GM21381 (cell line): Measurements from ENCODE around the gene LTB.
A peak's percentile ranks its signal among the peaks of the same experiment; 100 is the strongest.
"Not testable (repeated sequence)": the region's sequence is repeated elsewhere in the genome, so short reads cannot be mapped to it uniquely, and the experiment has no call there.

Experiments used
- ATAC-seq: cut with Tn5 transposase; IDR thresholded peaks from one replicate; pipeline ENCODE4 v1.9.1; 2021; ENCODE audit warnings: mild to moderate bottlenecking, moderate library complexity; ENCODE audit not compliant: unreplicated experiment

Gene LTB

DNA sequence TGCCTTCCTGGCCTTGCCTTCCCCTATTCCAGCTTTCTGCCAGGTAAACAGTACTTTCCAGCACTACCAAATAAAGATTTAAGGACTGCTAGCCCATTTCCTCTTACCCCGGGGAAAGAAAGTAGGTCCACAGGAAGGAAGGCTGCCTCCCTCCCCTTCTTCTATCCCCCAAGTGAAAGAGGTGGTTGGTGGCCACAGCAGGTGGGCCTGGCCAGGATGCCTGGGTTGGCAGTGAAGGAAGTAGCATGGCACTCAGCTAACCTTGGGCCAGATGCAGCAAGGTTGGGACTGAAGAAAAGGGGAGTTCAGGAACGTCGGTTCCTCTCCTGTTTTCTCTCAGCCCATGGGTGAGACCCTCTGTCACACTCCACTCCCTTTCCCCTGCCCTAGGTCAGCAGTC, 25.9 kb downstream of the LTB start:
- ATAC-seq = no peak

DNA sequence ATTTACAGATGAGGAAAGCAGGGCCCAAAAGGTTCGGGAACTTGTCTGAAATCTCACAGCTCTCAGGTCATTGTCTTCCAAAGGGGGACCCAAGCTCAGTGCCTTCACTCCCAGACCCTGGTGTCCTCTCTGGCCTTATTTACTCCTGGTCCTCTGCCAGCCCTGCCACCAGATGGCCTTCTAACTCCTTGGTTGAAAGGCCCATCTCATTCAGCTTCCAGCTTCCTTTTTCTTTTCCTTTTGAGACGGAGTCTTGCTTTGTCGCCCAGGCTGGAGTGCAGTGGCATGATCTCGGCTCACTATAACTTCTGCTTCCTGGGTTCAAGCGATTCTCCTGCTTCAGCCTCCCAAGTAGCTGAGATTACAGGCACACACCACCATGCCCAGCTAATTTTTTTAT, 30.9 kb downstream of the LTB start:
- ATAC-seq = not testable (repeated sequence)

DNA sequence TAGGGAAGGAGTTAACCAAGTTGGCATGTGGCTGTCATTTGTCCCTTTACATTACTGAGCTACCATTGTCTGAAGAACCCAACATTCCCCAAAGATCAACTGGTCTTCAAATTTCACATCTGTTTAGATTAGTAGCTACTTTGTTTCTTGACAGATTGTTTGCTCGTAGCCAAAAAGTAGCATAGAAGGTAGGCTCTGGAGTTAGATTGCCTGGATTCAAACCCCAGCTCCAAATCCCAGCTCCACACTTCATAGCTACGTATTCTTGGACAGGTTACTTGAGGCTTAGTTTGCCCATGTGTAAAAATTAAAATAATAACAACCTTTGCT, 33.7 kb downstream of the LTB start:
- ATAC-seq = no peak

DNA sequence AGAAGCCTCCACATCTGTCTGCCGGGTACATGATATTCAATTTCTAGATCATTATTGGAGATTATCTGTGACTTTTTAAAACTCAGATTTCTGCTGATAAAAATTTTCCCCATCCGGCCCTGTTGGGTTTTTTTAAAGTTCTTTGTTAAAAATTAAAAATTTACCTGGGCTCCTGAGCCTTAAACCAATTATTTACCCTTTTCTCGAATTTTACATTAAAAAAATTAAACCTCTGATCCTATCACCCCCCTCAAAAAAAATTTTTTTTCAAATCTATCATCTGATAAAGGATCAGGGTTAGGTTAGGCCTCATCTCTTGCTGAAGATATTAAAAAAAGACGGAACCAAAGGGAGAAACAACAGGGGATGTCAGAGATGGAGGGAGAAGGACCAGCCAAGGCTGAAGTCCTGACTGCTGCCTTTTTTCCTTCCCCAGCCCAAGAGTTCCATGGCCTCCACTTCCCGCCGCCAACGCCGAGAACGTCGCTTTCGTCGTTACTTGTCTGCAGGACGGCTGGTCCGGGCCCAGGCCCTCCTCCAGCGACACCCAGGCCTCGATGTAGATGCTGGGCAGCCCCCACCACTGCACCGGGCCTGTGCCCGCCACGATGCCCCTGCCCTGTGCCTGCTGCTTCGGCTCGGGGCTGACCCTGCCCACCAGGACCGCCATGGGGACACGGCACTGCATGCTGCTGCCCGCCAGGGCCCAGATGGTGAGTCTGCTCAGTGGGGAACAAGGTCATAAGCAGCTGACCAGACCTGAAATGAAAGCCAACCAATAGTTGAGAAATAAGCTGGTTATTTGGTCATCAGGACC, 34.3 kb downstream of the LTB start:
- ATAC-seq = no peak

DNA sequence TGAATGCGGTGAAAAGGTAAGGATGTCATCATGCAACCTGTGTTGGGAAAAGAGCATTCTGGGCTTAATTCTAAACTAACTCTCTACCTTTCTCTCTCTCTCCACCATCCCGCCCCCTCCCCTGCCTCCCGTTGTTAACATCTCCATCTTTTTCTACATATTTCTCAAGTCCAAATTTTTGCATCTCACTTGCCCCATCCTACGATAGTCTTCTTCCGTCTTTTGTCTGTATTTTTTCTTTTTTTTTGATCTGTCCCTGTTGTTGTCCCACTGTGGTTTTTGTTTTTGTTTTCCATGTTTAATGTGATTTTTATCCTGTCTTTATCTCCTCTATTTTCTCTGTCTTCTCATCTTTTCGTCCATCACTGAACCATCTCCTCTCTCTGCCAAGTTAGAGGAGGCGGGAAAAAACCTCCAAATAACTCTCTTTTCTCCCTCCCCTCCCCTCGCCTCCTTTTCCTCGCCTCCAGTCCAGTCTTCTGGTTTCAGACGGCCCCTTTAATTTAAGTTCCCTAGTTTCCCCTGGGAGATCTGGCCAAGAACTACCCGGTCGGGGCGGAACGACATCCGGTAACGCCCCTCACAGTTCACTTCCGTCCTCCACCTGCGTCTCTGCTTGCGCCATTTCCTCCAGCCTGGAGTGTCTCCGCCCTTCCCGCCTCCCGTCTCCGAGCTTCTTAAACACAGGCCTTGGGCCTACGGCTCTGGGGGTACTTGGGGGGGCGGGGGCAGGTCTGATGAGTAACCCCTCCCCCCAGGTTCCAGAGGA, 35.1 kb downstream of the LTB start, which contains the start of gene NFKBIL1:
Gene NFKBIL1 (plus strand): TSS at position 651 of the 769 bp plus-strand sequence. CDS start 87 bp downstream, at position 738.
- peak; percentile 67 for ATAC-seq

DNA sequence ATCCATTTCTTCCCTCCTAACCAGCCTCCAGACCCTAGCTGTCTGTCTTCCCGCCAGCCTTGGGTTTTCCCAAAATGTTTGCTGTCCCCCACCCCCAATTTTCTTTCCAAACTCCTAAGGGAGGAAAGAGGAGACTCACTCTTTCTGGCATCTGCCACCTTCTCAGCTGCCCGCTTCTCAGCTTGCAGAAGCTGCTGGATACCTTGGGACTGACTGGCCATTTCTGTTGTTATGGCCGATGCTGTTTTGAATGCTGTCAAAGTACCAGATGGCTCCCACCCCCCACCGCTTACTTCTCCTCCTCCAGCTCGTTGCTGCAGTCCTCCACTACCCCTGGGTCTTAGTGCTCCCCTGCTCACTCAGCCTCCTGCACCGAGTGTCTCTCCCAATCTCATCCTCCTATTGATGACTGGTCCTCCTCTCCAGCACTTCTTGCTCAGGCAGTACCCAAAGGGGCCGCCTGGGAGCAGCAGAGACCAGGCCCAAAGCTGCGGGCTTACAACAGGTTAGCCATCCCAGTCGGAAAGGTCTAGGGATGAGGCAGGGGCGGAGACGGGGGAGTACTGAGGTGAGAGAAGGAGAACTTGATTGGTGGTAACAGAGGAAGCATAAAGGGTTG, 35.8 kb downstream of the LTB start, which contains the start of gene ATP6V1G2:
Gene ATP6V1G2 (minus strand): TSS at position 270 of the 619 bp plus-strand sequence. CDS start 49 bp downstream, at position 221.
- ATAC-seq = peak; percentile 43

DNA sequence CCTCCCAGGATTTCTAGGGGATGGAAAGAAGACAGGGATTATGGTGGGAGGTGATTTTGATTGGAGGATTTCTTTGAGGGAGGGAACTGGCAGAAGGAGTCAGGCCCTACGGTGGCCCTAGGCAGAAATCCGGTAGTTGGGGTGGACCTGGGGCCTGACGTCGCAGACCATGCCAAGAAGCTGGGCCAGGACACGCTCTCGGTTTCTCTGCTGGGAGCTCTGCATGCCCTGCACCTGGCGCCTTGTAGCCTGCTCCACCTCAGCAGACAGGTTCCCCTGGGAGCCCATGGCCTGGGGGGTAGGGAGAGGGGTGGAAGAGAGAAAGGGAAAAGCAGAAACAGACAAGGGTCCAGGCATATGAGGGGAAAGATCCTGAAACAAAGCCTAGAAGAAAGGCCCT, 36.9 kb downstream of the LTB start:
- no peak for ATAC-seq

DNA sequence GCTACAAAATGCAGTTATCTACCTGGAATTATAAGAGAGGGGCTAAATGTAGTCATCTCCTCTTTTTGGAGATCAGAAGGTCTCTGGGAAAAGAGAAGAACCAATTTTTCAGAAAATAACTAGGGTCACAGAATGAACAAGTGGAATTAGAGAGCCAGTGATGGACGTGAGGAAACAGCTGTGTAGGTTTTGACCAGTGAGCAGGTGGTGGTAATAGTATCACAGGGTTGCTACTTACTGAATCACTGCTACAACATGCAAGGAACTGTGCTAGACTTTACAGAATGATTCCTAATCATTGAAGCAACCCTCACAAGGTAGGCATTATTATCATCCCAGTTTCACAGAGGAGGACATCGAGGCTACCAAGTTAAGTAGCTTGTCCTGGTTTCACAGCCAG, 37.5 kb downstream of the LTB start:
- no peak for ATAC-seq

DNA sequence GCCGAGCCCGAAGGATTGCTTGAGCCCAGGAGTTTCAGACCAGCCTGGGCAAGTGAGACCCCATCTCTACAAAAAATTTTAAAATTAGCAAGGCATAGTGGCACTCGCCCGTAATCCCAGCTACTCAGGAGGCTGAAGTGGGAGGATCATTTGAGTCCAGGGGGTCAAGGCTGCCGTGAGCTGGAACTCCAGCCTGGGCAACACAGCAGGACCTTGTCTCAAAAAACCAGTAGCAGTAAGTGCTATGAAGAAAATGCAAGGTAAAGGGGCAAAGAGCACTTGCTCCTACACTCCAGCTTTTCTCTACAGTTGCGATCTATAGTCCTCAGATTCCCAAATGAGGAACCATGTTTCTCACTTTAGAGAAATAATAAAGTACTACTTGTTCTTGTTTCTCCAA, 38.6 kb downstream of the LTB start:
- ATAC-seq = no peak

DNA sequence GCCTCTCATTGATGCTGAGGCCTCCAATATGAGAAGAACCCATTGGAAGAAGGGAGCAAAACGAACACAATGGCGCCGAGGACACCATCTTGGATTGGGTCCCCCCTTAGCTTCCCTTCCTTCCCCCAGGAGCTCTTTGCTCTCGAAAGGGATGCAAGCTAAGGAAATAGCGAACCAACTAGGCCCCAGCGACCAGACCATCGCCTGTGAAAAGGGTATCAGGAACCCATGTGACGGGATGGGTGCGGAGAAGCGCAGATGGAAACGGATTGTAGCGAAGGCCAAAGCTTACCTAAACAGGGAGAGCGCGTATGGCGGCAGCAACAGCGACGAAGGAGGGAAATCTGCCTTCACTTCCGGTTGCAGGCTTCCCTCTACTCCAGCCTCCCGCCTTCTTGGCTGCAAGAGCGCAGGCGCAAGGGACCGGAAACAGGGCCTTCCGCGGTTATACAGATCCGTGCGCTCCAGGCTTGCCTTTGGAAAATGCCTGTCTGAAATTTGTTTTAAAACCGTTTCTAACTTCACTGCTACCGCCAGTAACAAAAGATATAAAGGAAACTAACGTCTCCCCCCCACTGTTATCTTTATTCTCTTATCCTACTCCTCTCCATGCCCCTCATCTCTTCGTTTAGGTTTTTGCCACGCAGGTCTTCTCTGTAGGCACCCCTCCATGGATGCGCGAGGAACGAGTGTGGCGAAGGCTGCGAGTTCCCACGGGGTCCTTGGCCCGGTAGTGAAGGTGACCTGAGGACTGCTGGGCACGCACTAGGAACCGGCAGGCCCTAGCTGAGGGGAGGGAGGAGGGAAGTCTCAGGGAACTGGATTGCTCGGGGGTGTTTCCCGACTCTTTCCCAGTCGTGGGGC, 40.3 kb downstream of the LTB start, which contains the start of gene DDX39B:
Gene DDX39B (minus strand): TSS at position 346 of the 864 bp plus-strand sequence. CDS start 1,471 bp downstream, outside the sequence.
- ATAC-seq = peak; percentile 56

DNA sequence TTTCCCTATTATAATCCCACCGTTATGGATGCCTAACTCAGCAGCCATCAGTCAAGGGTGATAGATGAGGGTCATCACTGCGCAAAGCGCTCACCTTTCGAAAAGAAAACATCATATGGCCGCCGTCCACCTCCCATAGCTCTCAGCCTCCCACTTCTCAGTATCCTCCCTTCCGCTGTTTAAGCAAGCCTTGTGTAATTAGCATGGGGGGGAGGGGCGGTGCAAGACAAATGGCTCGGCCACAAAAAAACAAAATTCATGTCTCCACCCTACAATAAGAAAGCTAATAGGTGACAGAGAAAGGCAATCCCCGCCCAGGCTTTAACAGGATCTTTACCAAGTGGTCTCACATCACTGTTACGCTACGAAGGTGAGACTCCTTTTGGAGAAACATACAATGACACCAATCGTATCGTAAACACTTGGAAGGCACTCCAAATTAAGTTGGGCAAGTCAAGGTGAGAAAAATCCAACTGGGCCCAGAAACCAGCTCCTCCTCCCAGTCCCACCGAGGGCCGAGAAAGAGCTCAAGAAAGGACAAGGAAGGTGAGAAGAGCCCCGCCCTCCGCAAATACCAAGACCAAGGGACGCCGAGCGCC, 41.1 kb downstream of the LTB start:
- peak; percentile 12 for ATAC-seq

DNA sequence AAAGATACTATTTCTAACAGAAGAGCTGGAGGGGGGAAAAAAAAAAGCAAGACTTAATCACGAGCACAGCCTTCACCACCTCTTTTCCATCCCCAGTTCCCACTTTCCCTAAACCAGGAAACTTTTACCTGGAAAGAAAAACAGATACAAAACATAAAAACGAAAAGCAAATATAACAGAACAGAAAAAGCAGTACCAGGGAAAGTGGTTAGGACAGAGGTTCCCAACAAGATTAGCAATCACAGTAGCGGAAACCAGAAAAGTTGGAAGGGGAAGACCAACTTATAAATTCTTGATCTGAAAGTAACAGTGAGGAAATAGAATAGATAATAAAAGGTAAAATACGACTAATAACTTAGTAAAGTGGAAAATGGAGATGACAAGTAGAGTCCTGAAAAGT, 41.6 kb downstream of the LTB start:
- no peak for ATAC-seq

DNA sequence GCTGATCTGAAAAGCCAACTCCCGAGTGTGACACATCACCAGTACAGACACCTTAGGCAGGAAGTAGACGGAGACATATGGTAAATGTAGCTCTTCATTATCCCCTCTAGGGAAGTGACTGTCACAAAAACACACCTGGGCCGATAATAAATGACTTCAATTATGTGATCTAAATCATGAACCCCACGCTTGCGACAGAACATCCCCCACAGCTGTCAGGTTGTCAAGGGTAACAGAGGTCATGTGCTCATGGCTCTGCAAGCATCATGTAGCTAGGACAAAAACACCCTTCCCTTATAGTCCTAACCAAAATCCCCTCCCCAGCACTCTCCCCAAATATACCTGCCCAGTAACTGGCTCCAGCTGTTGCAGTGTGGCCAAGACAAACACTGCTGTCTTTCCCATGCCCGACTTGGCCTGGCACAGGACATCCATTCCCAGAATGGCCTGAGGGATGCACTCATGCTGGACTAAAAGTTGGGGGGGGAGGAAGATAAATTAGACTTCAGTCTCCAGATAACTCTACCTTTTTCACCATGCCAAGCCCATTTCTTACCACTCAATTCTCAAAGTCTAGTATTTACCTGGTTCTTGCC, 43.3 kb downstream of the LTB start:
- no peak for ATAC-seq

DNA sequence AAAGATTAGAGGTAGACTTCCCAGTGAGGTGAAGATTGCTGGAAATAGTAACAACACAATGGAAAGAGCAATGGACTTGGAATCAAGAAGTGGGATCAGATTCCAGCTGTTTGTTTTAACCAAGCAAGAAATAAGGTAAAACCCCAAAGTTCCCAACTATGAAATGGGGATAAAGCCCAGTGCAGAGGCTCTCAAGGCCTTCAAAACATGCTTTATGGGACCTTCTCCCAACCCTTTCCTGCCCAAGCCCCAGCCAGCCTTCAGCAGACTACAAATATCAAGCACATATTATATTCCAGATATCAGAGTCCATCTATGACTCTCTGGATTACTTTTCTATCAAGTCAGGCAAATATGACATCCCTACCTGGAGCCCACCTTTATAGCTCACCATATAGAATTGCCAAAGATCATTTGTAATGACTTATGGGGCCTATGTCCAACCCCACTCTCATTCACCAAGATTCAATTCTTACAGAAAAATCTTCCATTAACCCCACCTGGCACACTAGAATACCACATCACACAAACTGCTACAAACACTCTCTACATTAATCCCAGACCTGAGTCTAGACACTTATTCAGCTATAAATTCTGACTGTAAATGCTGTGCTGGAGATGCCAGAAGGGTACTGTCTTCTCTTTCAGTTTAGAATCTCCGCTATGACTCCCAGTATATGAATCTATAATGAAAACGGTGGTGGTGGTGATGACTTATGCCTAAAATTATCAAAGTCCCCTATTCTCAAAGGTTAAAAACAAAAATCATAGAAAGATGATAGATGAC, 46.5 kb downstream of the LTB start:
- ATAC-seq = no peak

DNA sequence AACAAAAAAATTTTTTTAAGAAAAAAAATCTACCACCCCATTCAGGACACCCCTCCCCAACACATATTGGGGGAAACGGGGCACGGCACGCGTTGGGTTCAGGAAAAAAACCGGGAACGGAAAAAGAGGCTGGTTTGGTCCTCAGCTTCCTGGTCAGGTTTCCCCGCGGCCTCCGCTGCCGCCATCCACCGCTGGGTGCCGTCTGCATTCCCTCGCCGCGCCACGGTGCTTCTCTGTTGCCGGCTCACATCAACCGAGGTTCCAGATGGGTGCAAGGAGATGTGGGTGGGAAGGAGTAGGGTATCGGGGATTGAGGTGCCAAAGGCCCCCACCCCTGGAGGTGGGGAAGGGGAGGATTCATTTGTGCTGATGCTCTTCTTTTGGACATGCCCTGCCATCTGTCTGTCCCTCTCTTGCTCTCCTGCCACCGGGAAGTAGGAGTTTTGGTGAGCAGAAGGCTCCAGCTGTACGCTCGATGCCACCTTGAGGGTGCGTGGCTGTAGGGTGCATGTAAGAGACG, 47.6 kb downstream of the LTB start:
- no peak for ATAC-seq

DNA sequence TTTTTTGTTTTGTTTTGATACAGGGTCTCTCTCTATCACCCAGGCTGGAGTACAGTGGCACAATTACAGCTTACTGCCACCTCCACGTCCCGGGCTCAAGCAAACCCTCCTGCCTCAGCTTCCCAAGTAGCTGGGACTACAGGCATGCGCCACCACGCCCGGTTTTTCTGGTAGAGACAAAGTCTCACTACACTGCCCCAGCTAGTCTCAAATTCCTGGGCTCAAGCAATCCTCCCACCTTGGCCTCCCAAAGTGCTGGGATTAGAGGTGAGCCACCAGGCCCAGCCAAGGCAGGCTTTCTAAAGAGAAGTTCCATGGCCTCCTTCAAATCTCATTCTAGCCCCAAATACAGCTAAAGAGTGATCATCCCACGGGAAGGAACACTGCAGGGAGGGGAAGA, 48.2 kb downstream of the LTB start:
- ATAC-seq = no peak

DNA sequence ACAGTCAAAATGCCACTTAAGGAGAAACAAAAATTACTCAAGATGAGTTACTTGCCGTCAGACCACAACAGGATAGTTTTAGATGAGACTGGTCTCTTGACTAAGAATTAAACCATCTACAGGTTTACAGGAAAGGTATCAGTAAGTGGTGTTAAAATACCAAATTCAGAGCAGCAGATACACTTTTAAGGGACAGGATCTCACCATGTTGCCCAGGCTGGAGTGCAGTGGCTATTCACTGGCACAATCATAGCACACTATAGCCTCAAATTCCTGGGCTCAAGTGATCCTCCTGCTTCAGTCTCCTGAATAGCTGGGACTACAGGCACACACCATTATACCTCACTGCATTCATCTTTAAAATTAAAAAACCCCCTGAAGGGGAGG, 48.8 kb downstream of the LTB start:
- no peak for ATAC-seq

DNA sequence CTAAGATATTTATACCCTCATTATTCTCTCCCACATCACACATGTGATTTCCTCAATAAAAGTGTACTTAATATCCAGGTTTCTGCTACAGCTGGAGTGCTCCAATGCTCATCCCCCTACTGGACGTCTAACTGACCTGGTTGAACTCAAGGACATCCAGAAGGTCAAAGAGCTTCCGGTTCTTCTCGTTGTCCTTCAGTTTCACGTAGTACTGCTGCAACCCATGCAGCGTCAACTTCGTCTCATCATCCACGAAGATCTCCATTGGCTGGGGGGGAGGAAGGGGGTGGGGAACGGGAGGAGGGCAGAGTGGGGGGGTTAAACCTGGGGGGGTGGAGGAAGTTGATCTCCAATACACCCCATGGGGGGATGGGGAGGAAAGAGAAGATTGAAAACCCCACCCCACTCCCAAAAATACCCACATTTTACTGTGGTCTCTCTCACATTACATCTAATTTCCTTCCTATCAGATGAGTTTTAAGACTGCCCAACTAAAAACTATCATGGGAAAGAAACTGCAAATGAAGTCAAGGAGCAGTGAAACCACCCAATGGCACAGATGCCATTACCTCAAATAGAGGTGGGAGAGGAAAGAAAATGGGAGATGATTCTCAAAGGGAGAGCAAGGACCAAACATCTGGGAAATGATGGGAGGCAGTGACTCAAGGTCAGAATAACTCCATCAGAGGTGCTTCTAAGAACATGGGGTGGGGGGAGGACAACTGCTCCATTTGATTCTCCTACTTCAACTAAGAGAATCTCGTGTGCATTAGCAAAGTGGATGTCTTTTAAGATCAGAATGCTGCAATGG, 49.4 kb downstream of the LTB start:
- no peak for ATAC-seq
